ENCODE measurements around the gene NPIPB2.

DNA sequence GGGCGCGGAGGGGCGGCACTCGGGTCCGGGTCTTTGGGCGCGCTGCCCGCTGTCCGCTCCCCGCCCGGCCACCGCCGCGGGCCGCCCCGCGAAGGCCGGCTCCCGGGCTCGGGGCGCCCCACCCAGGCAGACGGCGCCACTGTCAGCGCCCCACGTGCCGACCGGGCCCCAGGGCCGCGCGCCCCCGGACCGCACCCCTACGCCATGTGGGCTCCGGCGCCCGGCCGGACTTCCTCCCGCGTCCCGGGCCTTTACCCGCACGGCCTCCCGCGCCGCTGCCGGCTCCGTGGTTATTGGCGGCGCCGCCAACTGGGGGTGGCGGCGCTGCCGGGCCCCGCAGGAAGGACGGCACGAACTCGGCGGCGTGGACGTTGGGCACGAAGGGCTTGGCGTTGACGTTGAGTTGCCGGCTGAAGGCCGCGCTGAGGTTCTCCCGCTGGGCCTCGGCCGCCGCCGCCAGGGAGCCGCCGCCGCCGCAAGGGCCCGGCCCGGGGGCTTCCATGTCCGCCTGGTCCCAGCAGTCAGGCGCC is 26.7 kb downstream of the NPIPB2 start:
- TF ChIP-seq MYC (IDR thresholded peaks at IDR 0.05; ENCODE audit: borderline replicate concordance, low read length) (peak; percentile 19; the same call in 1 of the 2 replicates), CTCF (IDR thresholded peaks at IDR 0.05) (no peak)
- TF ChIP-seq, protein P1, sequence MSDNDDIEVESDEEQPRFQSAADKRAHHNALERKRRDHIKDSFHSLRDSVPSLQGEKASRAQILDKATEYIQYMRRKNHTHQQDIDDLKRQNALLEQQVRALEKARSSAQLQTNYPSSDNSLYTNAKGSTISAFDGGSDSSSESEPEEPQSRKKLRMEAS (IDR thresholded peaks at IDR 0.05): no peak
